Measurements from ENCODE around the gene SEC61A1.

GRCh38 chr3:128094295-128095151 lies 42.3 kb downstream of the SEC61A1 start:
- TF ChIP-seq POLR2A (IDR thresholded peaks at IDR 0.05) (no peak), CTCF (IDR thresholded peaks at IDR 0.05) (peak; percentile 43 to 70 (median 62))
